T-helper 2 cell (primary cell): ENCODE data around the gene GDE1.

ENCODE experiments used
- DNase-seq, 5 experiments: peaks; one replicate each; pipeline versions ENCODE4 v3.0.0 to v3.0.0-alpha.2; 2012 to 2022

The GDE1 gene

DNA sequence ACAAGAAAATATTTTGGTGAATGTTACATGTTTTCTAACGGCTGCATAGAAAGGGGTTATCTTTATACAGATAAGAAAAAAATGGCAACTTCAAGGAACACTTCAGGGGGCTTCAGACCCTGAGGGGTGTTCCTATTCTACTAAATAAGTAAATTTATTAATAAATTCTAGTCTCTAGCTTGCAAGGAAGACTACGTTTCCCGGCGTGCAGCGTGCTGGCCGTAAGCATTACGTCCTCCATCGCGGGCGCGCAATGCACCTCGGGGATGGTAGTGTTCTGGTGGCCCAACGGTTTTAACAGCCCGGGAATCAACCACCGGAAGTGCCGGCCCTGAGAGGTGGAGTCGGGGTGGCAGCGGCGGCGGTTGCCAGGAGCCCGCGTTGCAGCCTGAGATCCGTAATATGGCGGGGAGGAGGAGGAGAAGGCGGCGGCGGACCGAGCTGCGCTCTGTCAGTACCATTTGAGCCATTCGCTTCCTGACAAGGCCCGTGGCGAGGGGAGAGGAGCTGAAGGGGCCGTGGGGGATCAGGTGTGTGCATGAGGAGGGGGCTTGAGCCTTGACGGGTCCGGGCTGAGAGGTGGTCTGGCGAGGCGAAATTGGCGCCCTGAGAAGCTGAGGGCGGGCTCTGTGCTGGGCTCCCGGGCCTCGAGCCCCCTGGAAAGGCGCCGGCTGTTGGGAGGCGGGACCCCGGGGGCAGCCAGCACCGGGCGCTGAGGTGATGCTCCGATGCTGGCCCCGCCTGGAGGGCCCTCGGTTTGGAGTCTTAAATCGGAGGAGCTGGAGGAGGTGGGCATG lies 1.9 kb upstream of the GDE1 start, which contains the start of gene CCP110:
CCP110 (plus strand) TSS at position 384 of the 797 bp plus-strand sequence. CDS start 3,940 bp downstream, outside the sequence.
- DNase-seq, result peak; percentile 87 to 99 (median 93)

DNA sequence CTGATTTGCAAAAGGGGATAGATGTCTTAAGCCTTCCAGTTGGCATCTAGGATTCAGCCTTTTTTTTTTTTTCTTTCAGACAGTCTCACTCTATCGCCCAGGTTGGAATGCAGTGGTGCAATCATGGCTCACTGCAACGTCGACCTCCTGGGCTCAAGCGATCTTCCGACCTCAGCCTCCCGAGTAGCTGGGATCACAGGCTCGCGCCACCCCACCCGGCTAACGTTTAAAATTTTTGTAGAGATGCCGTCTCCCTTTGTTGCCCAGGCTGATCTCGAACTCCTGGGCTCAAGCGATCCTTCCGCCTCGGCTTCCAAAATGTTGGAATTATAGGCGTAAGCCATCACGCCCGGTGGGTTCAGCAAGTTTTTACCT lies 1.3 kb upstream of the GDE1 start:
- DNase-seq, result no peak

DNA sequence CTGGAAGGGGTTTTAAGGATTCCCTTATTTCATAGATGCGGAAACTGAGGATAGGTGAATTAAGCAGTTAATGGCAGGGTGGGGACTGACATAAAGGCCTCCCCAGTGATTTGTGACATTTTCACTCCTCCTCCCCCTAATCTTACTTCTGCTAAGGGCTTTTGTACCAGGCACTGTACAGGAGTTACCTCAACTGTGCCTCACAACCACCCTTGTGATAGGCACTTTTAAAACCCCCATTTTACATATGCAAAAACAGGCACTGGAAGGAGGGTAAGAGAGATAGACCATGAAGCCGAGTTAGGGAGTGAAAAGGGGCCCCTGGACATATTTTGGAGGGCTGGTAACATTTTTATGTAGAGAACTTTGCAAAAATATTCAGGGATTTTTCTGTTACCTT lies 862 bp upstream of the GDE1 start:
- DNase-seq, result no peak

DNA sequence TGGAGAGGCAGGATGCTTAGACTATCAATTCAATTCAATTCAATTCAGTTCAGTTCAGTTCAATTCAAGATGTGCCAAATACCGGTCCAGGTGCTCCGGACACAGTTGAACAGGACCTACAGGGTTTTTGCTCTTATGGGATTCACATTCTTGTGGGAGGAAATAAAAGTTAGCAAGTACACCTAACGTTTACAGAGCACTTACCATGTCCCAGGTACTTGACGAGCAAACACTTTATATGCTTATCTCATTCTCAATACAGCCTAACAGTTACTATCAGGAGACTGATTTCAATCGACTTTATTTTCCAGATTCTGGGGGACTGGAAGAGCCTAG lies 467 bp upstream of the GDE1 start:
- DNase-seq, result no peak

DNA sequence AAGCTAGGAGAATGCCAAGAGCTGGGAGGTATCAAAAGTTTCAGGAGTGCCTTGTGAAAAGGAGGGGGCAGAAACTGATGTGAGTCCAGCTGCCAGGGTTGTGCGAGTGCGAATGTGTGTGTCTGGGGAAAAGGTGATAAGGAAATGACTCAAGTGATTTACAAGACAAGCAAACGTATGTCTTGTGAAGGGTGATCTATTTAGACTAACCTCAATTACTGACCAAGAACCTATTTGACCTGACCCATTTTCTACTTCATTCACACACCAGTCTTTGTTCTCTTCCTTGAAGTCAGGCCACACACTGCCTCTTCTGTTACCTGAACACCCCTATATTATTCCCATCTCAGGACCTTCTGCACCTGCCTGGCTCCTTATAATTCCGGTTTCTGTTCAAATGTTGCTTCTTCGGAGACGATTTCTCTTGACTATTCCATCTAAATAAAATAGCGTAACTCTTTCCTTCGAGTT lies 1.0 kb downstream of the GDE1 start:
- peak in 1 of 5 experiments; percentile 44 for DNase-seq

DNA sequence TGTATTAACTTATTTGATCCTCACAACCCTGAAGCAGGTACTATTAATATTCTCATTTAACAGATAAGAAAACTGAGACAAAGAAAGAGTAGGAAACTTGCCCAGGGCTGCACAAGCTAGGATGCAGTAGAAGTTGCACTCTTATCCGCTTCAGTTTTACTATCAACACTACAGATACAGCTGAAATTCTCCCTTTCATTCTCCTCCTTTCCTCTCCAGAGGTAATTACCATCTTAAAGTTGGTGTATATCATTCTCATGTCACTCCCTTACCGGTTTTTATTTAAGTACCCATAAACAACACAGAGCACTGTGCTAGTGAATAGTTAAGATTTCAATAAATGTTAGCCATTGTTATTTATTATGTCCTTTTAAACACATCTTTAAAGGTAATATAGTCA lies 3.5 kb downstream of the GDE1 start:
- DNase-seq, result no peak

DNA sequence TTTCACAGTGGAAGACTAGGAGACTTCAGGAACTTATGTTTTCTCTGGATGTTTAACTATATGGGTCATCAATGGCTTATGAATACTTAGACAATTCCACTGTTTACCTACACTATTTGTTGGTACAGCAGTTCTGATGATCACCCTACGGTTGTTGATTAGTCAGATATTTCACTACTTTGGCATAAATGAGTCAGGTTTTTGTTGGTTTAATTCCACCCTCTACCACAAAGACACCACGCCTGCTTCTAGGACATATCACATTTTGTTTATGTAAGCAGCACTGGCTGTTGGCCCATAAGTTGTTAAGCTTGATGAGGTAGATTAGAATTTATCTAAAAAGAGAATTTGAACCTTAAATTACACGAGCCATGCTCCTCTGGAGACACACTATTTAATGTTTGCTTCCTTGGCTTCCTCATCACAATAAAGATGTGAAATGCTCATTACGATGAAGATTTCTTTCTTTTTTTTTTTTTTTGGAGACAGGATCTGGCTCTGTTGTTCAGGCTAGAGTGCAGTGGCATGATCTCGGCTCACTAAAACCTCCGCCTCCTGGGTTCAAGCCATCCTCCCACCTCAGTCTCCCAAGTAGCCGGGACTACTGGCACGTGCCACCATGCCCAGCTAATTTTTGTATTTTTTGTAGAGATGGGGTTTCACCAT lies 4.3 kb downstream of the GDE1 start:
- DNase-seq, result peak in 1 of 5 experiments; percentile 92

DNA sequence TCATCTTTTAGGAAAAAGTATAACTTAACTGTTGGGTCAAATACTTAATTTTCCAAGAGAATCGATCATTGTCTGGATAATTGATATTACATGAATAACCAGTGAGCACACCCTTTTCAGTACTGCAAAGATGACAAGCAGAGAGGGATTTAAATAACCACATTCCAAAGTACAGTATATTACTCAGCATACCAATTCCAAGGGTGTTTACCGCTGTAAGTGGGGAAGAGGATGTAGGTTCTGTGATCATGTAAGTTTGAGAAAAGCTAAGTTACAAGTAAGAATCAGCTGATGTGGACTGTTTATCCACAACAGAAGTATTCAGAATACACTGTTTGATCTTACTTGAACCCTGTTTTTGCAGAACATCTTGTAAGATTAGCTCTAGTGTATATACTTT lies 6.1 kb downstream of the GDE1 start:
- no peak for DNase-seq

DNA sequence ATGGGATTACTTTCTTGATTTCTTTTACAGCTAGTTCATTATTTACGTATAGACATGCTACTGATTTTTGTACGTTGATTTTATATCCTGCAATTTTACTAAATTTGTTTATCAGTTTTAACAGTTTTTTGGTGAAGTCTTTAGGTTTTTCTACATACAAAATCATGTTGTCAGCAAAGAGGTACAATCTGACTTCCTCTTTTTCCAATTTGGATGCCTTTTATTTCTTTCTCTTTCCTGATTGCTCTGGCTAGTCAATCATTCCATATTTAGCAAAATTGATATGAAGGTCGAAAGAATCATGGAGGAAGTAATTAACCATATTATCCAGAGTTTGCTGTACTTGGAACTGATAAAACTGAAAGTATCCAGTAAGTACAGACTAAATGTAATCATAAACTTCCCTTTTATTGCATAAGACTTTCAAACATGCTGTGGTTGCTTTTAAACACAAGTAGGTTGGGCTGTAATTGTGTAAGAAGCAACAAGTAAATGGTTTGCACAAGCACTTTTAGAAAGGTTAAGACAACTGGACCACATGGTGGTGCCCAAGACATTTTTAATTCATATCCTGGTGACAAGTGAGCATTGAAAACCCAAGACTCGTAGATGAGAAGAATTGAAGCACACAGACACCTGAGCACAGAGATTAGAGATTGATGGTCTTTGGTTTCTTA lies 8.4 kb downstream of the GDE1 start:
- DNase-seq, result no peak

DNA sequence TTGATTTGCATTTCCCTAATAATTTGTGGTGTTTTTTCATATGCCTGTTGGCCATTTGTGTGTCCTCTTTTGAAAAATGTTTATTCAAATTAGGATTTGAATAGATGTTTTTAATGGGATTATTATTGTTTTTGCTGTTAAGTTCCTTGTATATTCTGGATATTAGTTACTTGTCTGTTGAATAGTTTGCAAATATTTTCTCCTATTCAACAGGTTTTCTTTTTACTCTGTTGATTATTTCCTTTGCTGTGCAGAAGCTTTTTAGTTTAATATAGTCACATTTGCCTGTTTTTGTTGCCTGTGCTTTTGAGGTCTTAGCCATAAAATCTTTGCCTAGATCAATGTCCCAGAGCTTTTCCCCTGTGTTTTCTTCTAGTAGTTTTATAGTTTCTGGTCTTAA lies 9.6 kb downstream of the GDE1 start:
- DNase-seq, result no peak

DNA sequence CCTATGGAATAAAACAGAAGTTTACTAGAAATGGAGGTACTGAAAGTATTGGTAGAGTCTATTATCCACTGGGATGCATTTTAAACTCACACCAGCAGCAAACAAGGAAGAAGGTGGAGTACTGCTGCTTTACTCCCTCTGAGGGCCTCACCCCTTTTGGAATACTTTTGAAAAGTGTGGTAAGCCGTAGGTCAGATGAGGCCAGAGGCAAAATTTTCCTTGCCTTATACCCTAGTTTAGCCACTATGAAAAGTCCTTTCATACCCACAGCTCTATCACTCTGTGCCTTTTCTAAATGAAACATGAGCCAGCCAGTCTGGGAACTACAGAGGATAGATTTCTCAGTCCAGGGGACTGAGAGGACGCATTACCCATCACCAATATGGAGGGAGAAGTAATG lies 14.0 kb downstream of the GDE1 start:
- DNase-seq, result no peak

DNA sequence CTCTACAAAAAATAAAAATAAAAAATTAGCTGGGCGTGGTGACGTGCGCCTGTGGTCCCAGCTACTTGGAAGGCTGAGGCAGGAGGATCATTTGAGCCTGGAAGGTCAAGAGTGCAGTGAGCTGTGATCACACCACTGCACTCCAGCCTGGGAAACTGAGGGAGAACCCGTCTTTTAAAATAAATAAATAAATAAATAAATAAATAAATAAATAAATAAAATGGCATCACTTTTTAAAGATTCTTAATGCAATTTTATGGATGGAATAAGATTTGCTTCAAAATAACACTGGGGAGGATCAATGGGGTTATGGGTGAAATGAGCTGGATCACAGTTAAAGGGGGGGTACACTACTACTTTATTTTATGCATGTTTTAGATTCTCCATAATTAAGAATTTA lies 14.9 kb downstream of the GDE1 start:
- no peak for DNase-seq

DNA sequence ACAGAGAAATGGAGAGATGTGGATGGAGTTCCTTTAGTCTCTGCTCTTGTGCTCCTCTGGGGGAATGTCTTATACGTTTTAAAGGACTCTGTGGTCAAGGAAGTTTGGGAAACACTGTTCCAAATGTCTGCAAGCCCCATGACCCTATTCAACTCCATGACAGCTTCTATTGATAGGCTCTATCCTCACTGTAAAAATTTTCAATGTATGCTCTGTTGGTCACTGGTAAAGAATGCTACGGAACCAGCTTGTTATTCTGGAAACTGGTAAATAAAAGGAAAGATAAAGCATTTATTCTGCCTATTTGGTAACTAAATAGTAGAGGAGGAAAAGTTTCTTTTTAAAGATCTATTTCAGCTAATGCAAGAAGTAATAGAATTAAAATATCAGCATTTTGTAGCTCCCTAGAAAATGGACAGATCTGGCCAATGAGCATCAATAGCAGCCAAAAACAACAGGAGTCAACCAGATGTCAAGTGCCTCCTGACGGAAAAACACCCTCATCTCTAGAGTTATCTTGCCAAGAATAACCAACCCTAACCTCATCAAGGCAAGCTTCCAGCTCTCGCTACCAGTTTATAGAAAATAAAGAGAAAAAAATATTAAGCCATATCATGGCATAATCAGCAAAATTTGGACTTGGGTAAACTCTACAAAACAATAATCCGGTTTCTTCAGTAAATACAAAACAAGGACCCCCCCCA lies 16.1 kb downstream of the GDE1 start:
- no peak for DNase-seq

DNA sequence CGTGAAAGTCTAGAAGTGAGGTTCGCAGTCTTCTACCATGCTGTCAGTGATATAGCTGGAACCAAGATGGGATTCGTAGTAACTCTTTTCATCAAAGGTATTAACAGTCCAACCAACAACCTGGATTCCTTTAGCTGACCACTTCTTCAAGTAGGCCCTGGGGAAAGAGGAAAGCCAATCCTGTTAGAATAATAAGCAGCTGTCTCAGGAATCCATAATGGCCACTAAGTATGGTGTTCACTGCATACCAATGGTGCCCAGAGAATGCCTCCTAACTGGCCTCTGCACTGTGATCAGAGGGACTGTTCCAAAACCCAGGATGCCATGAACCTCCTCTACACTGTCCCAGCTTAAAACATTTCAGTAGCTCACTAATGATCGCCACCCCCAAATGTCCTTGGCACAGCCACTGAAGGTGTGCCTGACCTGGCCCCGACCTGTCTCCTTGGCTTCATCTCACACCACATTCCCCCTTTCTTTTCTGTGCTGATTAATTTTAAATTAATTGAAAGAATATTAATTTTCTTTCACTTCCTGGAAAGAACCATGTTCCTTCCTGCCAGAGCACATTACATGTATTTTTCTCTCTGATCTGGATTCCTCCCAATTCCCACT lies 18.3 kb downstream of the GDE1 start:
- DNase-seq, result no peak

DNA sequence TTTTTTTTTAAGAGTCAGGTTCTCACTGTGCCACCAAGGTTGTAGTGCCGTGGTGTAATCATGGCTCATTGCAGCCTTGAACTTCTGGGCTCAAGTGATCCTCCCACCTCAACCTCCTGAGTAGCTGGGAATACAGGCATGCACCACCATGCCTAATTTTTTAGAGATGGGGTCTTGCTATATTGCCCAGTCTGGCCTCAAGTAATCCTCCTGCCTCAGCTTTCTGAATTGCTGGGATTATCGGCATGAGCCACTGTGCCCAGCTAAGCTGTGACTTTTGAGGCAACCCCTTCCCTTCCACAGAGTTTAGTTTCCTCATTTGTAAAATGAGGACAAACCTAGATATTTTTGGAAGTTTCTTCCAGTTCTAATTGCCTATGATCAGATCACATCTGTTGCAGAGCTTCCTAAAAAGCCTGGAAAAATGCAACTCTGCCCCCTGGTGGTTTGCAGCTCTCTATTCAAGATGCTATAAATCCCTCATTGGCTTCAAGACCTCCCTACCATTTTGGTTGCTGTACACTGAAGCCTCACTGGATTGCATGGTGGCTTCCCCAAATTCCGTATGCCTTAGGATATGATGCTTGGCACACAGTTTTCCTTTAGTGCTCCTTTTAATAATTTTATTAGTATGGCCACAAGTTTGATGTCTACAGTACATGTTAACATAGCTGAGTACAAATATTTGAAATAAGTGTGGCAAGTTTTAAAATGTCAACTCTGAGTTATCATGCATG lies 19.3 kb downstream of the GDE1 start:
- peak; percentile 10 to 58 (median 41) for DNase-seq

DNA sequence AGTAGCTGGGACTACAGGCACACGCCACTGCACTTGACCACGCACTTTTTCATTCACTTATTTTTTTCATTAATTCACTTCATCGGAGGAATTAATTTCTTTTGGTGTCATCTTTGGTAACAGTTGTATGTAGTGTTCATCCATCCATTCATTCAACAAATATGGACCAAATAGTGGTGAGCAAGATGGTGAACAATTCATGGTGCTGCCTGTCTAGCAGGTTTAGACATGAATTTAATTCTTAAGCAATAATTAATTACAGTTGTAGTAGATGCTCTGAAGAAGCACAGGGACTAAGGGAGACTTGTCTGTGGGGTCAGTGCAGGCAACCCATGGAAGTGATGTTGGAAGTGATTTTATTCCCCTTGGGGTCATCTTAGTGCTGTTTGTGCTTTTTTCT lies 22.4 kb downstream of the GDE1 start:
- DNase-seq, result no peak

DNA sequence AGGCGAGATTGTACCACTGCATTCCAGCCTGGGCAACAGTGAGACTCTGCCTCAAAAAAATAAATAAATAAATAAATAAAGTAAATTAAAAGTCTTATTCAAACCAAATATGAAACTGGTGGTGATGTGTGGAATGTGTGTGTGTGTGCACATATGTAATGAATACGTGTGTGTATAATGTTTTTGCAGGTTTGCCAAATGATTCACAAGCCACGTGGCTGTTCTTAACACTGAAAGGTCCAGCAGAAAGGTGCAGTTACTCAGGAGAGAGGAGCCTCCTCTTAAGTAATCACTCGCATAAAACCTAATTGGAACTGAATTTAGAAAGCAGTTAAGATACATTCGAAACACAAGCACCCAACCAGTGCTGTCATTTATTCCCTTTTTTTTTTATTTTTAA lies 22.9 kb downstream of the GDE1 start:
- no peak for DNase-seq

DNA sequence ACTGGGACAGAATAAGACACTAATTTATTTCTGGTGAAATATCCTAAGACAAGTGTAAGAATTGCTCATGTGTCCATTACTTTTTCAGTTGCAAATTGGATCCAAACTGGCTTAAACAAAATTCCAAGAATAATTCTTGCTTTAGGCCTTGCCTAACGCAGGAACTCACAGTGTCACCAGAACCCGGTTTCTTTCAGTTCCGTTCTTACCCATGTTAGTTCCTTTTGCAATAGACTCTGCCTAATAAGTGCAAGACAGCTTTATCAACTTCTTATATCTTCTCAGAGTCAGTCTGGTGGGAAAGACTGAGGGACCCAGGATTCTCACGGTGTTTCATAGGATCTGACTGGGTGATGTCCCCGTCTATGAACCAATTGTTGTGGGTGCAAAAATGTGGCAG lies 24.7 kb downstream of the GDE1 start:
- DNase-seq, result no peak

DNA sequence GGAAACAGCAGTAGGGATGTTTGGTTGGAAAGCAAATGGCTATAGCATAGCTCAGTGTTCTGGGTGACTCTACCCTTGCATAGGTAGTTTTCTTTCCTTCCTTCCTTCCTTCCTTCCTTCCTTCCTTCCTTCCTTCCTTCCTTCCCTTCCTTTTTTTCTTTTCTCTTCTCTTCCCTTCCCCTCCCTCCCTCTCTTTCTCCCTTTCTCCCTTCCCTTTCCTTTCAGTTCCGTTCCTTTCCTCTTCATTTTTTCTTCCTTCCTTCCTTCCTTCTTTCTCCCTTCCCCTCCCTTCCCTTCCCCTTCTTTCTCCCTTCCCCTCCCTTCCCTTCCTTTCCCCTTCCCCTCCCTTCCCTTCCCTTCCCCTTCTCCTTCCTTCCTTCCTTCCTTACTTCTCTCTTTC lies 31.3 kb downstream of the GDE1 start:
- DNase-seq, result no peak

DNA sequence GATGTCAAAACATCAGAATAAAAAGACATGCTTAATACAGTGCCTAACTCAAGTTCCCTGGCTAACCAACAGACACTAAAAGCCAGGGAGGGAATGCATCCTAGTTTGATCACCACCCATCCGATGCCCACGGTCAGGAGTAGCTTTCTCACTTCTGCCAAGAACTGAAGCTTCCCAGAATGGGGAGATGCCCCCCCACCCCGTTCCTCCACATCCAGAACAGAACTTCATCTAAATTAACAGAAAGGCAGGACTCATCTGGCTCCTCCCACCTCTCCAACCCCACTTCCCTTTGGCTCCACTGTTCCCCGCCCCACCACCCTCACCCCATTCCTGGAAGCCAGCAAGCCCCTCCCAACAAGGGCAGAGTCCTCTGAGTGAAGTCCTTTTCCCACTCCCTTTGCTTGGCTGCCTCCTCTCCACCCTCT lies 33.7 kb downstream of the GDE1 start:
- no peak for DNase-seq

DNA sequence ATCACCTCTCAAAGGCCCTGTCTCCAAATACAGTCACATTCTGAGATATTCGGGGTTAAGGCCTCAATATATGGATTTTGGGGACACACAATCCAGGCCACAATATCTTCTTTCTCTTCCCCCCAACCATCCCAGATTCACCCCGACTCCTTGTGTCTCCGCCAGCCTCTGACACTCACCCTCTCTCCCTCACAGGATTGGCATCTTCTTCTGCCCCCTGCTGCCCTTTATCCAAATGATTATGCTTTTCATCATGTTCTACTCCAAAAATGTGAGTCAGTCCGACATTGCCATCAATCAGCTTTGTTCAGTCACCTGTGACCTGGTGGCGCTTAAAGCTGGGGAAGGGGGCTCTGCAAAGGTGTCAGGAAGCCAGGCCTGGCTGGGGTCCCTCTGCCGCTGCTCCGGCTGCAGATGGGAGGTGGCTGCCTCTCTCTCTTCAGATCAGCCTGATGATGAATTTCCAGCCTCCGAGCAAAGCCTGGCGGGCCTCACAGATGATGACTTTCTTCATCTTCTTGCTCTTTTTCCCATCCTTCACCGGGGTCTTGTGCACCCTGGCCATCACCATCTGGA lies 35.1 kb downstream of the GDE1 start:
- no peak for DNase-seq

DNA sequence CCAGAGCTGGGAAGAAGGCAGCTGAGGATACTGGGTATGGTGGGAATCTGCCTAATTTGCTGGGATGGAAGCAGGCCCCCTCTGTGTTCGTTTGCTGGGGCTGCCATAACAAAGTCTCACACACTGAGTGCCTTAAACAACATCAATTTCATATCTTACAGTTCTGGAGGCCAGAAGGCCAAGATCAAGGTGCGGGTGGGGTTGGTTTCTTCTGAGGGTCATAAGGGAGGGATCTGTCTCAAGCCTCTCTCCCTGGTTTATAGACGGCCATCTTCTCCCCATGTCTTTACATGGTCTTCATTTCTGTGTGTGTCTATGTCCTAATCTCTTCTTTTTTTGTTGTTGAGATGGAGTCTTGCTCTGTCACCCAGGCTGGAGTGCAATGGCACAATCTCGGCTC lies 35.8 kb downstream of the GDE1 start:
- DNase-seq, result no peak
